Cerebellar nuclear complex (tissue), 1 donor: ENCODE data around the gene PDIA2.

Experiments
- DNase-seq, 2 experiments: peaks; one replicate each; lab custom pipeline; 2025; lab: John Stamatoyannopoulos, UW

Gene PDIA2

DNA sequence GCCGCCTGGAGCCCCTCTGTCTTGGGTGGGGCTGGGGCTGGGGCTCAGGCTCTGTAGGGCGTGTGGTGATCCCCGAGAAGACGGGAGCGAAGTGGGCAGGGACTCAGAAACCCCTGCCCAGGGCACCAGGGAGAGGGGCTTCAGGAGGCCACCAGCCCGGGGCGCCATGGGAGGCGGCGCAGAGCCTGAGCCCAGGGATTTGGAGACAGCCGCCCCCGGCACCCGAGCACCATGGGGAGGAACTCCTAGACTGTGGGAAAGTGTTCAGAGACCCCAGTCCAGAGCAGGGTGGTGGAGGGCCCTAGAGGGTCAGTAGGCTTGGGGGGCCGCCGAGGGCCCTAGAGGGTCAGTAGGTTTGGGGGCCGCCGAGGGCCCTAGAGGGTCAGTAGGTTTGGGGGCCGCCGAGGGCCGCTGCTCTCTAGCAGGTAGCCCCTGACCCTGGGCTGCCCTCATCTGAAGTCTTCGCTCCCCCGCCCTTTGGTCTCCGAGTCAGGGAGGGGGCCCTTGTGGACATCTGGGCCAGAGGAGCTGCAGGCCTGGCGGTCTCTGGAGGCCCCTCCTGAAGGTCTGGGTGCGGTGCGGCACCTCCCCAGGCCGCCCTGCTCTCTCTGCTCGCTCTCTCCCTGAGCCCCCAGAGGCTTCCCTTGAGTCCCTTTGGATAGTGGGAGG lies 1.8 kb upstream of the PDIA2 start:
- no peak for DNase-seq

DNA sequence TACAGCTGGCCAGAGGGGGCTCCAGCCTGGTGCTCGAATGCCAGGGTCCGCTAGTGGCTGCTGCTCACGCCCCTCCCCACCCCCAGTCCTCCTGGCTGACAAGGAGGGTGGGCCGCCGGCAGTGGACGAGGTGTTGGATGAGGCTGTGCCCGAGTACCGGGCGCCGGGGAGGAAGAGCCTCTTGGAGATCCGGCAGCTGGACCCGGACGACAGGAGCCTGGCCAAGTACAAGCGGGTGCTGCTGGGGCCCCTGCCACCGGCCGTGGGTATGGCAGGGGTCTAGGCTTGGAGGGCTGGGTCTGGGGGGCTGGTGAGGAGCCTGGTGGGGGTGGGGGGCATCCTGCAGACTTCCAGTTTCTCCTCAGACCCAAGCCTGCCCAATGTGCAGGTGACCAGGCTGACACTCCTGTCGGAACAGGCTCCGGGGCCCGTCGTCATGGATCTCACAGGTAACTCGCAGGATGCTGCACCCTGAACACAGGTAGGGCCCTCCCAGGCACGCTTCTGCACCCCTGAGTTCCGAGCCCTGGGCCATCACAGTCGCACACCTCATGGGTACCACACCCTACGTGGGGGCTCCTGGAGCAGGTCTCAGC lies 1.2 kb upstream of the PDIA2 start:
- no peak for DNase-seq

DNA sequence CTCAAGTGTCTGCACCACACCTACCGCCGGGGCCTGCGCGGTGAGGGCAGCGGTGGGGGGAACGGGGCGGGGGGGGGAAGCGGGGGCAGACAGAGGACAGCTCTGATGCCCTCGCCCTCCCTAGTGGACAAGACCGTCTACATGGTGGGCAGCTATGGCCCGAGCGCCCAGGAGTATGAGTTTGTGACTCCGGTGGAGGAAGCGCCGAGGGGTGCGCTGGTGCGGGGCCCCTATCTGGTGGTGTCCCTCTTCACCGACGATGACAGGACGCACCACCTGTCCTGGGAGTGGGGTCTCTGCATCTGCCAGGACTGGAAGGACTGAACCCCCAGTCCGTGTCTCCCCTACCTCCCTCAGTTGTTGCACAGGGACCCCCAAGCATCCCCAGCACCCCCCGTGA lies 473 bp upstream of the PDIA2 start:
- DNase-seq, result no peak

- no peak for DNase-seq
Observed at GRCh38 chr16:284204-285120, 1.5 kb downstream of the PDIA2 start.

- DNase-seq, result no peak
Observed at GRCh38 chr16:285146-286055, 2.4 kb downstream of the PDIA2 start.

DNA sequence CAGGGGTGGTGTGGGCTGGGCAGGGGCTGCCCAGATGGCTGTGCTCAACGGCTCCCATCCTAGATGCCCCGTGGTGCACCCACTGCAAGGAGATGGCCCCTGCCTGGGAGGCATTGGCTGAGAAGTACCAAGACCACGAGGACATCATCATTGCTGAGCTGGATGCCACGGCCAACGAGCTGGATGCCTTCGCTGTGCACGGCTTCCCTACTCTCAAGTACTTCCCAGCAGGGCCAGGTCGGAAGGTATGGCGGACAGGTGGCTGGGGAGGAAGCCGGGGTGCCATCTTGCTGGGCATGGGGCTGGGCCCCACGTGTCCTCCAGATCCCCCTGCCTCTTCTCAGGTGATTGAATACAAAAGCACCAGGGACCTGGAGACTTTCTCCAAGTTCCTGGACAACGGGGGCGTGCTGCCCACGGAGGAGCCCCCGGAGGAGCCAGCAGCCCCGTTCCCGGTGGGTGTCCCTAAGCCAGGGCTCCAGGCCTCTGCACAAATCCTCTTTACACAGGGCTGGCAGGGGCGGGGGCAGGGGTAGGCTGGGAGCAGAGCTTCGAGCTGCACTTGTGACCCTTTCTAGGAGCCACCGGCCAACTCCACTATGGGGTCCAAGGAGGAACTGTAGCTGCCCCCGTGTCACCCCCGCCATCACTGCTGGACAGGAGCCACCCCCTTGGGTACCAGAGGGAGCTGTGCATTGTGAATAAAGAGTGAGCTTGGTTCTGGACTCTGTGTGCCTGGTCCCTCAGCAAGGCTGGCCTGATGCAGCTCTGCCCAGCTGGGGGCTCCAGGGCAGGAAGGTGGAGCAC lies 3.7 kb downstream of the PDIA2 start:
- no peak for DNase-seq

GRCh38 chr16:287298-287811 lies 4.4 kb downstream of the PDIA2 start:
- no peak for DNase-seq

GRCh38 chr16:287981-288920 lies 5.3 kb downstream of the PDIA2 start:
- no peak for DNase-seq

DNA sequence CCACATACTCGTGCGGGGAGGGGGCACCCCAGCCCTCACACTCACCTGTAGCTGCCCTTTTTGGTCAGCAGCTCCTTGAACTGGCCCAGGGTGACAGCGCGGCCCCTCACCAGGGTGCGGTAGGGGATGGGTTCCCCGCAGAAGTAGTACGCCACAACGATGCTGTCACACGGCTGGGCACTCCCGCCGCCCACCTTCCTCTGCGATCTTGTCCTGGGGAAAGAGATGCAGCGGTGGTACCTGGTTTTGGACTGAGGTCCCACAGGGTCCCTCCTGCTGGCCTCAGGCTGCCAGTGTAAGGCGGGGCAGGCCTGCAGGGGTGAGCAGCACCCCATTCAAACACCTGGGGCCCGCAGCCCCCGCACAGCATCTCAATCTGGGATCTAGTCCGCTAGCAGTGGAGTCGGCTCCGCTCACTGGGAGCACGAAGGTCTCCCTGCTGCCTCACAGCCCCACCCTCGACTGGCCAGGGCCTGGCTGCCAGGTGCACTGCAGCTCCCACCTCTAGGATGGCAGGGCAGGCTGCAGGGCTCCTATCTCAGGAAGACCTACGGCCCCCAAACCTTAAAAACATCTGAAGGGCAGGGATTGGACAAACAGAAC lies 6.5 kb downstream of the PDIA2 start:
- no peak for DNase-seq

- no peak for DNase-seq
Observed at GRCh38 chr16:290015-290680, 7.2 kb downstream of the PDIA2 start.

- no peak for DNase-seq
Observed at GRCh38 chr16:290681-291405, 7.9 kb downstream of the PDIA2 start.

GRCh38 chr16:291539-291938 lies 8.6 kb downstream of the PDIA2 start:
- no peak for DNase-seq

- no peak for DNase-seq
Observed at GRCh38 chr16:293043-293775, 10.2 kb downstream of the PDIA2 start.

DNA sequence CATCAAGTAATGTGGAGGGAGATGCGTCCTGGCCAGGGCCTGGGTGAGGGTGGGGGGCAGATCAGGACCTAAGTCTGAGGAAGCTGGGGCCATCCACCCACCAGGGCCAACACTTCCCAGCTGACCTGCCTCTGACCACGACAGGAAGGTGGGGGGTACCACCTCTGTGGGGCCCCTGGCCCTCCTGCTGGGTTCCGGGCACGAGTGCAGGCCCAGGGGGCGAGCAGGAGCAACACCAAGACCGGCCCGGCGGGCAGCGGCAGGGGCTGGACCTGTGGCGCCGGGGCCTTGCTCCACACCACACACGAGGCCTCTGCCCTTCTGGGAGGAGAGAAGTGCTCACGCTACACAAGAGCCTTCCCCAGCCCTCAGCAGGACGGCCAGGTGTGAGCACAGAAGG lies 13.3 kb downstream of the PDIA2 start:
- DNase-seq, result no peak

GRCh38 chr16:296806-297510 lies 14.0 kb downstream of the PDIA2 start:
- DNase-seq, result no peak

DNA sequence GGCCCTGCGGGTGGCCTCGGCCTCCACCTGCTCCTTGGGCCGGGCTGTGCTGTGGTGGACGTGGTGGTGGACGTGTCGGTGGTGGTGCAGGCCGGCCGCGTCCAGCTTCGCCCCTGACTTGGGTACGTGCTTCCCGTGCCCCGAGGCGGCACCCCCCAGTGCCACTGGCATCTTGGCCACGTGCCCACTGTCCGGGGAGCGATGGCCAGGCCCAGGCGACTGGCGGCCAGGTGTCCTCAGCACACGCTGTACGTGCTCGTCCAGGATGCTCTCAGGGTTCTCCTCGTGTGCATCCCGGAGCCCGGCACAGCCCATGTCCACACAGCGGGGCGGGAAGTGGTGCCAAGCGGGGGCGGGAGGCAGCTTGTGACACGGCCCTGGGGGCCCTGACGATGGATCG lies 14.9 kb downstream of the PDIA2 start:
- DNase-seq, result no peak

DNA sequence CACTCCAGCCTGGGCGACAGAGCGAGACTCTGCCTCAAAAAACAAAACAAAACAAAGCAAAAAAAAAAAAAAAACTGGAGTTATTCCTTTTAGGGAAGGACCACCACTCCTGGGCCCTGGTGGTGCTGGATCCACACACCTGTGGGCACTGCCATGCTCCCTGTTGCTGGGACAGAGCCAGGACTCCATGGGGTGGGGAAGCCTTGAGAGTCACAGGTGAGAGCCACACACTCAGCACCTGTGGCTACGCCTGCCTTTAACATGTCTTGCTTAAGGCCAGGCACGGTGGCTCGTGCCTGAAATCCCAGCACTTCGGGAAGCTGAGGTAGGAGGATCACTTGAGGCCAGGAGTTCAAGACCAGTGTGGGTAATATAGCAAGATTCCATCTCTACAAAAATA lies 18.3 kb downstream of the PDIA2 start:
- DNase-seq, result no peak
